K562 (cell line): ENCODE data around the gene SLC25A42. TPM values are rescaled to one million over a fixed set of nuclear protein-coding genes. Genes with fewer than 3 reads are reported as not detected.
A peak's percentile ranks its signal among the peaks of the same experiment; 100 is the strongest.

ENCODE experiments used
- ADNP ChIP-seq: fragments of 200-800 bp; sonication (Bioruptor generic); IDR thresholded peaks from 2 replicates; pipeline ENCODE4 v1.6.1; 2016; ENCODE audit warnings: missing genetic modification characterization, missing compliant biosample characterization
- BDP1 ChIP-seq: IDR thresholded peaks from 3 replicates; pipeline ENCODE4 v1.6.1; 2011; ENCODE audit not compliant: insufficient read length, insufficient read depth
- BRF1 ChIP-seq: IDR thresholded peaks from 3 replicates; pipeline ENCODE4 v1.6.1; 2011; ENCODE audit warnings: borderline replicate concordance, mild to moderate bottlenecking; ENCODE audit not compliant: insufficient read length; ENCODE audit errors: extremely low read depth
- DEAF1 ChIP-seq: fragments of 450-650 bp; formaldehyde crosslinking; IDR thresholded peaks from 2 replicates; pipeline ENCODE4 v1.4.0; 2020; ENCODE audit warnings: mild to moderate bottlenecking, moderate library complexity
- EP400 ChIP-seq: fragments of 450-650 bp; IDR thresholded peaks from 2 replicates; pipeline ENCODE4 v1.6.1; 2017; ENCODE audit warnings: antibody characterized with exemption, mild to moderate bottlenecking, moderate library complexity
- GABPB2 ChIP-seq: fragments of 250-450 bp; sonication (Bioruptor Pico); conservative IDR thresholded peaks from 2 replicates; pipeline ENCODE4 v1.5.1; 2021; ENCODE audit warnings: mild to moderate bottlenecking
- HMG20B ChIP-seq: fragments of 250-450 bp; sonication (Bioruptor Pico); IDR thresholded peaks from 2 replicates; pipeline ENCODE4 v1.5.0; 2021; ENCODE audit warnings: mild to moderate bottlenecking
- HOXB6 ChIP-seq: fragments of 250-450 bp; sonication (Bioruptor Pico); IDR thresholded peaks from 2 replicates; pipeline ENCODE4 v1.5.1; 2022; ENCODE audit warnings: mild to moderate bottlenecking, borderline replicate concordance
- ID3 ChIP-seq, 2 experiments: fragments of 250-450 bp in 1 of 2; fragments of 450-650 bp in 1 of 2; sonication (Bioruptor Pico) in 1 of 2; IDR thresholded peaks; 2 replicates each; pipeline versions ENCODE4 v1.6.1 to v1.8.0; 2016 to 2021; ENCODE audit warnings: mild to moderate bottlenecking in 2 of 2, moderate library complexity in 2 of 2, missing compliant biosample characterization in 1 of 2, missing genetic modification characterization in 1 of 2
- KDM2B ChIP-seq: fragments of 250-450 bp; sonication (Bioruptor Pico); IDR thresholded peaks from 2 replicates; pipeline ENCODE4 v1.8.0; 2021; ENCODE audit warnings: mild to moderate bottlenecking, moderate library complexity
- MIER1 ChIP-seq: fragments of 450-650 bp; IDR thresholded peaks from 2 replicates; pipeline ENCODE4 v1.6.1; 2016; ENCODE audit warnings: antibody characterized with exemption, mild to moderate bottlenecking, low read depth
- NCOR1 ChIP-seq: fragments of 450-650 bp; IDR thresholded peaks from 2 replicates; pipeline ENCODE4 v1.6.1; 2016; ENCODE audit warnings: mild to moderate bottlenecking, moderate library complexity
- NR4A1 ChIP-seq, 2 experiments: fragments of 250-450 bp in 1 of 2; fragments of 450-650 bp in 1 of 2; sonication (Bioruptor Pico) in 1 of 2; IDR thresholded peaks; 2 replicates each; pipeline versions ENCODE4 v1.4.0 to v1.6.1; 2016 to 2020; ENCODE audit warnings: mild to moderate bottlenecking in 2 of 2, missing compliant biosample characterization in 1 of 2, missing genetic modification characterization in 1 of 2, moderate library complexity in 1 of 2
- PKNOX1 ChIP-seq: fragments of 450-650 bp; IDR thresholded peaks from 2 replicates; pipeline ENCODE4 v1.6.1; 2016
- RNF2 ChIP-seq: sonication (generic); IDR thresholded peaks from 2 replicates; pipeline ENCODE4 v1.6.1; 2016
- SP1 ChIP-seq: sonication (generic); formaldehyde crosslinking; IDR thresholded peaks from 2 replicates; pipeline ENCODE4 v1.8.1; 2022; ENCODE audit warnings: mild to moderate bottlenecking, missing genetic modification reagents
- STAT5B ChIP-seq: fragments of 250-450 bp; sonication (Bioruptor Pico); IDR thresholded peaks from 2 replicates; pipeline ENCODE4 v1.8.0; 2021; ENCODE audit warnings: mild to moderate bottlenecking, inconsistent platforms
- U2AF1 ChIP-seq: fragments of 200-400 bp; formaldehyde crosslinking; optimal IDR thresholded peaks from 2 replicates; pipeline ENCODE3; 2017; ENCODE audit warnings: mild to moderate bottlenecking, low read depth, low read length, moderate library complexity
- XRCC3 ChIP-seq: fragments of 450-650 bp; IDR thresholded peaks from 2 replicates; pipeline ENCODE4 v1.6.1; 2017; ENCODE audit warnings: mild to moderate bottlenecking, moderate library complexity
- ZFP1 ChIP-seq: fragments of 450-650 bp; formaldehyde crosslinking; IDR thresholded peaks from 2 replicates; pipeline ENCODE4 v1.4.0; 2020; ENCODE audit warnings: mild to moderate bottlenecking, mixed read lengths
- ZKSCAN1 ChIP-seq: fragments of 150-350 bp; IDR thresholded peaks from 2 replicates; pipeline ENCODE4 v1.6.1; 2016; ENCODE audit warnings: low read depth, low read length
- ZNF146 ChIP-seq: IDR thresholded peaks from one replicate; pipeline ENCODE4 v1.6.1; 2018; ENCODE audit warnings: missing compliant biosample characterization; ENCODE audit not compliant: unreplicated experiment
- ZNF165 ChIP-seq: fragments of 250-450 bp; sonication (Bioruptor Pico); IDR thresholded peaks from 2 replicates; pipeline ENCODE4 v1.4.0; 2020; ENCODE audit warnings: borderline replicate concordance
- ZNF354B ChIP-seq: fragments of 250-450 bp; sonication (Bioruptor Pico); IDR thresholded peaks from 2 replicates; pipeline ENCODE4 v1.4.0; 2020
- ZNF445 ChIP-seq: fragments of 250-450 bp; sonication (Bioruptor Pico); IDR thresholded peaks from 2 replicates; pipeline ENCODE4 v1.4.0; 2020; ENCODE audit warnings: low read depth, mild to moderate bottlenecking, moderate library complexity
- ZNF699 ChIP-seq: fragments of 250-450 bp; sonication (Bioruptor Pico); IDR thresholded peaks from 2 replicates; pipeline ENCODE4 v1.8.0; 2021; ENCODE audit warnings: mild to moderate bottlenecking, moderate library complexity; ENCODE audit not compliant: insufficient replicate concordance
- ZSCAN29 ChIP-seq: fragments of 450-650 bp; IDR thresholded peaks from 2 replicates; pipeline ENCODE4 v1.6.1; 2017
- ZZZ3 ChIP-seq: fragments of 450-650 bp; IDR thresholded peaks from 2 replicates; pipeline ENCODE4 v1.6.1; 2016; ENCODE audit warnings: antibody characterized with exemption, mild to moderate bottlenecking, moderate library complexity
- polyA plus RNA-seq, 8 experiments: library from polyadenylated mRNA; depleted of rRNA in 4 of 8; stranded (reverse) in 5 of 8; unstranded in 3 of 8; fragments of >200 nt; fragmentation: Nextera tagmentation in 2 of 8; fragmentation: Illumina TruSeq in 1 of 8; extraction: Ambion mirVana in 2 of 8; extraction: Trizol in 1 of 8; gene quantifications; 2 replicates each; pipeline versions ENCODE4 v1.2.1 to v1.2.3, GENCODE V29; 2011 to 2014; ENCODE audit warnings: inconsistent platforms in 1 of 8, missing spikeins in 1 of 8
- total RNA-seq, 7 experiments: library from RNA; depleted of rRNA in 6 of 7; stranded (reverse); fragments of >200 nt in 6 of 7; fragmentation: Illumina TruSeq in 2 of 7; extraction: Trizol in 2 of 7; gene quantifications; 2 replicates each; pipeline versions ENCODE4 v1.2.1 to v1.2.3, GENCODE V29; 2011 to 2021; ENCODE audit warnings: low replicate concordance in 1 of 7

Gene SLC25A42
- total and polyA plus RNA-seq, 9 of the 15 experiments (the other 6 are each of a cell fraction or from before 2014, with no cell fraction given): 0.59 to 32.2 (median 14.1) TPM

GRCh38 chr19:19138109-19138981 lies 74.6 kb downstream of the SLC25A42 start, which contains the start of gene TMEM161A (continued):
- TF ChIP-seq BRF1: no peak
- TF ChIP-seq ID3 (CRISPR knock-in tag; IDR thresholded peaks at IDR 0.05): no peak
- TF ChIP-seq ID3 (tag; IDR thresholded peaks at IDR 0.05): no peak
- TF ChIP-seq ZNF699 (CRISPR knock-in tag): no peak
- TF ChIP-seq ADNP (tag): no peak
- no peak for TF ChIP-seq NR4A1 (CRISPR knock-in tag; IDR thresholded peaks at IDR 0.05)
- TF ChIP-seq NR4A1 (tag; IDR thresholded peaks at IDR 0.05): no peak
- no peak for TF ChIP-seq ZNF165
- TF ChIP-seq HMG20B (CRISPR knock-in tag): no peak
- TF ChIP-seq ZKSCAN1: no peak
- no peak for TF ChIP-seq KDM2B (CRISPR knock-in tag)
- no peak for TF ChIP-seq DEAF1 (CRISPR knock-in tag)
- no peak for TF ChIP-seq HOXB6 (CRISPR knock-in tag)
- no peak for TF ChIP-seq ZNF354B (CRISPR knock-in tag)
- no peak for TF ChIP-seq GABPB2 (CRISPR knock-in tag)
- TF ChIP-seq EP400: peak; percentile 80
- no peak for TF ChIP-seq U2AF1
- TF ChIP-seq SP1 (CRISPR knock-in tag): peak; percentile 79
- no peak for TF ChIP-seq ZFP1 (CRISPR knock-in tag)
- TF ChIP-seq ZSCAN29: no peak
- no peak for TF ChIP-seq XRCC3
- no peak for TF ChIP-seq STAT5B (CRISPR knock-in tag)
- TF ChIP-seq ZNF445 (CRISPR knock-in tag): no peak
- peak; percentile 99 for TF ChIP-seq PKNOX1
- TF ChIP-seq NCOR1: no peak
- TF ChIP-seq RNF2: peak; percentile 70; the same call in 1 of the 2 replicates
- TF ChIP-seq MIER1: no peak
- no peak for TF ChIP-seq ZZZ3
- no peak for TF ChIP-seq ZNF146 (CRISPR knock-in tag)
- no peak for TF ChIP-seq BDP1
